Mucosa of descending colon (tissue), 3 donors: ENCODE measurements around the gene PCDH9. TPM values are rescaled to one million over a fixed set of nuclear protein-coding genes. Genes with fewer than 3 reads are reported as not detected.

Experiments used
- ATAC-seq: fragments of 200-7000 bp; cut with Tn5 transposase; one replicate; pipeline ENCODE4 v1.9.1; 2020; ENCODE audit warnings: mild to moderate bottlenecking, moderate library complexity
- DNase-seq, 3 donors: peaks; one replicate each; pipeline ENCODE4 v3.0.0-alpha.2; 2020
- H3K36me3 ChIP-seq: fragments of 200-600 bp; one replicate; pipeline ENCODE4 v1.8.0; 2021; ENCODE audit warnings: low read depth, mild to moderate bottlenecking
- H3K4me1 ChIP-seq: fragments of 200-600 bp; one replicate; pipeline ENCODE4 v1.8.0; 2021; ENCODE audit warnings: low read depth, mild to moderate bottlenecking
- H3K4me3 ChIP-seq: fragments of 200-600 bp; one replicate; pipeline ENCODE4 v1.8.0; 2021; ENCODE audit warnings: mild to moderate bottlenecking
- H3K9me3 ChIP-seq: fragments of 200-600 bp; one replicate; pipeline ENCODE4 v1.8.0; 2021; ENCODE audit warnings: mild to moderate bottlenecking
- intact Hi-C, 2 donors: fragments of 100-400 bp; cut with DNase I in 1 of 2; cut with micrococcal nuclease in 1 of 2; formaldehyde crosslinking; loops; one replicate each; pipeline versions ENCODE4 v1.11.0 to v1.11.1; 2022; cut with DNase I, micrococcal nuclease
- total RNA-seq, 3 donors: library from RNA; stranded (reverse); fragmentation: NEBNext Ultra II Directional in 2 of 3; extraction: Animal tissue kit (Norgen Biotek cat#: 25700) in 2 of 3; gene quantifications; one replicate each; pipeline versions ENCODE4 v1.2.1 to v1.2.4, GENCODE V29; 2021 to 2023
- TF ChIP-seq, protein P1 (sequence below): fragments of 200-600 bp; IDR thresholded peaks from one replicate; pipeline ENCODE4 v1.8.0; 2022; ENCODE audit warnings: antibody characterized with exemption, mild to moderate bottlenecking
- donor health status: DM: no; HTN: no; CAD: no; lungs with moderate emphysema.
- donor health status: DM: no; HTN: no; CAD: no.
- donor health status: DM: no; HTN: yes; CAD: no.

PCDH9 gene
- total RNA-seq, 3 donors from 2014 or later = 0.58 to 5.0 (median 0.80) TPM

DNA sequence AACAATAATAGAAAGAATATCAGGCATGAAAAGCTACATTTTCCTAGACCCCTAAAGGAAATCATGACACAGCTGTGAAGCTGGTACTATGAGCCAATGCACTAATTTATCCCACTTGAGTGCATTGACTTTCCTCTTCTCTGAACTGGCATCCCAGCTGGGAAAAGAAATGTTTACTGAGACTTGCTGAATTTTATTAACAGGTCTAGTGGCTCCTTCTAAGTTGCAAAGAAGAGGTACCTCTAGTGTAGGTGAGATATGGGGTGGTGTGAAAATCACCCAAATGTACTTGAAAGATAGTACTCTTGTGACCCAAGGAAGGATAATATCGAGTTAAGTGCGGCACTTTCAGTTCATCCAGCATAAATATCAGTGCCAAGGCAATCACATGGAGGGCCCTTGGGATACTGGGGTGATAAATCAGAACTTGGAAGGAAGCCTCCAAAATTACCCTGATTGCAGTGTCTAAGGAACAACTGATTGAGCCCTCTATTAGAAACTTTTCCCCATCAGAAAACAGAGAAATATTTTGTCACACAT is 369.2 kb downstream of the PCDH9 start:
- TF ChIP-seq, protein P1, sequence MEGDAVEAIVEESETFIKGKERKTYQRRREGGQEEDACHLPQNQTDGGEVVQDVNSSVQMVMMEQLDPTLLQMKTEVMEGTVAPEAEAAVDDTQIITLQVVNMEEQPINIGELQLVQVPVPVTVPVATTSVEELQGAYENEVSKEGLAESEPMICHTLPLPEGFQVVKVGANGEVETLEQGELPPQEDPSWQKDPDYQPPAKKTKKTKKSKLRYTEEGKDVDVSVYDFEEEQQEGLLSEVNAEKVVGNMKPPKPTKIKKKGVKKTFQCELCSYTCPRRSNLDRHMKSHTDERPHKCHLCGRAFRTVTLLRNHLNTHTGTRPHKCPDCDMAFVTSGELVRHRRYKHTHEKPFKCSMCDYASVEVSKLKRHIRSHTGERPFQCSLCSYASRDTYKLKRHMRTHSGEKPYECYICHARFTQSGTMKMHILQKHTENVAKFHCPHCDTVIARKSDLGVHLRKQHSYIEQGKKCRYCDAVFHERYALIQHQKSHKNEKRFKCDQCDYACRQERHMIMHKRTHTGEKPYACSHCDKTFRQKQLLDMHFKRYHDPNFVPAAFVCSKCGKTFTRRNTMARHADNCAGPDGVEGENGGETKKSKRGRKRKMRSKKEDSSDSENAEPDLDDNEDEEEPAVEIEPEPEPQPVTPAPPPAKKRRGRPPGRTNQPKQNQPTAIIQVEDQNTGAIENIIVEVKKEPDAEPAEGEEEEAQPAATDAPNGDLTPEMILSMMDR = no peak
- Histone ChIP-seq H3K9me3 (no peaks in the 10 kb centered on the region), H3K4me1 (no peaks in the 10 kb centered on the region), H3K36me3 (no peaks in the 10 kb centered on the region), H3K4me3 (no peak overlapping the region)
- ATAC-seq (no peak), DNase-seq (no peak)
- intact Hi-C loops = no loop called here

DNA sequence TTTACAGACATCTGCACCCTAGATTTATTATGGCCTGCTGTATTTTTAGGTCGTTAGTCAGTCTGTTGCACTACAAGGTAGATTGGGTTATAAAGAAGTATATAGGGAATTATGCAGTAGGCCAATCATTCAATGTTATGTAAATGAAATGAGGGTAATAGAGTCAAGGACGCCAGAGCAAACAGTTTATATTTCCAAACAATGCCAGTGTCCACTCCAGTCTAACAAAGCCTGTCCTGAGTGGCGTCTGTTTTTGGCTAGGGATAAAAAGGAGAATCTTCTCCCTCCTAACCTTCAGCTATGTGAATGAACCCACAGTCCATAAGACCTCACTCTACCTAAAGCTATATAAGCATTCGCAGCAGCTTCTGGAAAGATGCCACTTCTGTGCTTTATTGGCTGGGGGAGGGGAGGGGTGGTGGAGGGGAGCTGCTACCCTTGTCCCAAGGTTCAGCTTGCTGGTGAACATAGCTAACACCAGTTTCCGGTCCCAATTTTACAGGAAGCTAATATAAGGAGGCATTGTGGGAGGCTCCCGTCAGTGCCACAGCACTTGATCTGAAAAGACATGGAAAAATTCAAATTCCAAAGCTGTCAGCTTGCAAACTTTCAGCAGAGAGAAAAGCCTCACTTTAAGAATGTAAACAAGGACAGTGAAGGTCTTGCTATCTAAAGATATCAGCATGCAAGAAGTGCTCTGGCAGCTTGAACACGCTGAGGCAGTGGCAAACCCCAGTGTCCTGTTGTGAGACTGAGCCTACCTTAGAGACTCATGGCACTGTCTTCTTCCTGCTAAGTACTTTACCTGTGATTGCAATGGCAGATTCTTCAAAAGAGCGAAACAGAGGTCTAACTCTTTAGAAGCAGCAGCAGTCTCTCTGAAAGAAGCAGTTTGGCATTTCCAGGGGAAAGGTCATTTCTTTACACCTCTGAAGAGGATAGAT is 369.9 kb downstream of the PCDH9 start:
- Histone ChIP-seq H3K9me3 (no peaks in the 10 kb centered on the region), H3K4me3 (no peak overlapping the region), H3K36me3 (no peaks in the 10 kb centered on the region), H3K4me1 (no peaks in the 10 kb centered on the region)
- intact Hi-C loops = no loop called here
- ATAC-seq (no peak), DNase-seq (peak in 1 of 3 donors; percentile 9)
- TF ChIP-seq, protein P1 = no peak

DNA sequence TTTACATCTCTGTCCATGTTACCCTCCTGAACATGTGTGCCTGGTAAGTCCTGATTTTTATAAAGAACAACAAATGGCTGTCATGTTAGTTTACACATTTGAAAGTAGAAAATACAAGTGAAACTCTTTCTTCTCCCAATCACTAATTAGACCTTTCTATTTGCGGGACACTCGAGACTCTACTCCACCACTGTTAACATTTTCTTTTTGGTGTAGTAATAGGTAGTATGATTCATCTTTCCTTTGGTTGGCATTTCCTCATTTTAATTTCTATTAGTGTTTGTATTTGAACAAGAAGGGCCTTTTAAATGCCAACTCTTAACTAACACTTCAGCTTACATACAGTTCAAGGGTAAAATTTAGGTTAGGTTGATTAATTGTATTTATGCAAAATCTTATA is 371.1 kb downstream of the PCDH9 start:
- no peak overlapping the region for H3K4me3 ChIP-seq
- H3K36me3 ChIP-seq = no peaks in the 10 kb centered on the region
- ATAC-seq = no peak
- no peaks in the 10 kb centered on the region for H3K4me1 ChIP-seq
- no peak for DNase-seq
- no peaks in the 10 kb centered on the region for H3K9me3 ChIP-seq
- TF ChIP-seq, protein P1 = no peak
- intact Hi-C loops = no loop called here

DNA sequence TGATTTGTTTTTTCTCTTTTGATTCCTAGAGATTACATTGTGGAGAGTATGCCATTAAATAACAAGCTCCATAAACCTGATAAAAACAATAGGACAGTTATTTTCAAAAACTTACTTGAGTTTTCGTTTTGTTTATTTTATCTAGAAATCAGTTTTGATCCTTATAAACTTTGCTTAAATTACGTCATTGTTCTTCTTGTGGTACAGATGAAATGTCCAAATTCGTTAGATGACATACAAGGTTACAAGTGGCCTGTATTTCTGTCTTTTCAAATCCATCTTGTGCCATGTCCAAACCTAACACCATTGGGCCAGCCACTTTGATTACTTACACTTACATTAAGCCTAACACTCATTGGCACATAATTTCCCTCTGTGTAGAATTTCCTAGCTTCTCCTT is 372.0 kb downstream of the PCDH9 start:
- ATAC-seq (no peak), DNase-seq (no peak)
- Histone ChIP-seq H3K36me3 (no peaks in the 10 kb centered on the region), H3K4me3 (no peak overlapping the region), H3K9me3 (no peaks in the 10 kb centered on the region), H3K4me1 (no peaks in the 10 kb centered on the region)
- TF ChIP-seq, protein P1 = no peak
- intact Hi-C loops = no loop called here

DNA sequence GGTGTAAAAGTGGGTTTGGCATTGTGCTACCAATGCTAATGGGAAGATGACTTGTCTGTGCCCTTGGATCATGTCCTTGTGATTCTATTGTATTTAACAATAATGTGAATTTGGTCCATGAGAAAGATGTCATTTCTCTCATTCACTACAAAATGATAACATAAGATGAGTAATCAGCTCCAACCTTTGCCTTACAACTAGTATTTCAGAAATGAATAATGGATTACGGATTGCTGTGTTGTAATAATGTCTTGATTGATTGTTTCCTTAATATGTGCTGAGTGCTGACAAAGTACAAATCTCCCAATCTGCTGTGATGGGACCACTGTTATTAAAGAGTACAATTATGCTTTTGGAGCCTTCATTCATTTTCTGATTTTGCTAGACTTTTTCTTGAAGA is 375.0 kb downstream of the PCDH9 start:
- ATAC-seq (no peak), DNase-seq (no peak)
- Histone ChIP-seq H3K36me3 (no peaks in the 10 kb centered on the region), H3K4me3 (no peak overlapping the region), H3K9me3 (no peaks in the 10 kb centered on the region), H3K4me1 (no peaks in the 10 kb centered on the region)
- TF ChIP-seq, protein P1 = no peak
- intact Hi-C loops = no loop called here
